Measurements from ENCODE around the gene TAAR8. TPM values are rescaled to one million over a fixed set of nuclear protein-coding genes. Genes with fewer than 3 reads are reported as not detected.
"Not testable (repeated sequence)": the region's sequence is repeated elsewhere in the genome, so short reads cannot be mapped to it uniquely, and the experiment has no call there.

Gene TAAR8
- polyA plus RNA-seq, 1 donor from 2014 or later, result not detected

GRCh38 chr6:132600900-132601299 lies 48.4 kb downstream of the TAAR8 start:
- not testable (repeated sequence) for H3K9ac ChIP-seq (ENCODE audit: low read length); H3F3A ChIP-seq (ENCODE audit: insufficient read depth, low read length, poor library complexity, severe bottlenecking); H3K4me2 ChIP-seq (ENCODE audit: low read length); H3K9me2 ChIP-seq (ENCODE audit: insufficient read depth, low read length); H2AFZ ChIP-seq (ENCODE audit: low read depth, low read length); H3K79me2 ChIP-seq (replicated peaks; ENCODE audit: insufficient read depth, low read length); H3K4me3 ChIP-seq (ENCODE audit: low read length); H4K20me1 ChIP-seq (ENCODE audit: insufficient read depth); H3K27me3 ChIP-seq (ENCODE audit: insufficient read depth, low read depth, low read length); H3K27ac ChIP-seq (ENCODE audit: low read length); H3K9me3 ChIP-seq (ENCODE audit: low read length); H3K36me3 ChIP-seq (ENCODE audit: insufficient read depth, low read length)

Small RNA genes within 50 kb of the gene (small RNA-seq; reads per million reads assigned to genes)
- 0 reads per million in 3 experiments for gene TAAR7P

Other genes with a start within 250 kb of the TAAR8 start
- 14.7 and 16.8 TPM in 2 replicates for gene MOXD1, start 151.2 kb upstream of the TAAR8 start, polyA plus RNA-seq
- gene STX7, start 39.6 kb upstream of the TAAR8 start, polyA plus RNA-seq, result 79.5 and 80.6 TPM in 2 replicates
- not detected in 2 replicates for gene TAAR9, start 14.4 kb upstream of the TAAR8 start, polyA plus RNA-seq
- not detected in 2 replicates for gene TAAR6, start 17.6 kb downstream of the TAAR8 start, polyA plus RNA-seq
- not detected in 2 replicates for gene TAAR5, start 37.1 kb downstream of the TAAR8 start, polyA plus RNA-seq
- gene TAAR2, start 71.6 kb downstream of the TAAR8 start, polyA plus RNA-seq, result not detected in 2 replicates
- gene TAAR1, start 106.5 kb downstream of the TAAR8 start, polyA plus RNA-seq, result not detected in 2 replicates
- gene VNN1, start 161.4 kb downstream of the TAAR8 start, polyA plus RNA-seq, result not detected in 2 replicates
- not detected in 2 replicates for gene VNN2, start 205.2 kb downstream of the TAAR8 start, polyA plus RNA-seq
- gene SLC18B1, start 246.0 kb downstream of the TAAR8 start, polyA plus RNA-seq, result 3.5 and 9.0 TPM in 2 replicates